Left cardiac atrium (tissue), 2 donors: ENCODE results near the gene HDDC2. TPM values are rescaled to one million over a fixed set of nuclear protein-coding genes. Genes with fewer than 3 reads are reported as not detected.

ENCODE experiments used
- total RNA-seq, 2 donors: library from RNA; stranded (reverse); fragmentation: NEBNext Ultra II Directional; extraction: Animal tissue kit (Norgen Biotek cat#: 25700); gene quantifications; one replicate each; pipeline ENCODE4 v1.2.1, GENCODE V29; 2021
- donor health status: DM: no; HTN: yes; CAD: no; lungs with severe emphysema.
- donor health status: DM: yes; HTN: yes; CAD: no.

The HDDC2 gene
- total RNA-seq, 2 donors from 2014 or later = 78.1 to 80.3 TPM

Other genes with a start within 250 kb of the HDDC2 start
- gene TPD52L1, start 148.2 kb downstream of the HDDC2 start, total RNA-seq = 10 to 100 TPM; 27.9 to 50.4 TPM